ENCODE data around the gene EBF3.
"Not testable (repeated sequence)": the region's sequence is repeated elsewhere in the genome, so short reads cannot be mapped to it uniquely, and the experiment has no call there.

Gene EBF3

GRCh38 chr10:129926066-129927055 lies 37.7 kb downstream of the EBF3 start:
- DNase-seq: no peak

DNA sequence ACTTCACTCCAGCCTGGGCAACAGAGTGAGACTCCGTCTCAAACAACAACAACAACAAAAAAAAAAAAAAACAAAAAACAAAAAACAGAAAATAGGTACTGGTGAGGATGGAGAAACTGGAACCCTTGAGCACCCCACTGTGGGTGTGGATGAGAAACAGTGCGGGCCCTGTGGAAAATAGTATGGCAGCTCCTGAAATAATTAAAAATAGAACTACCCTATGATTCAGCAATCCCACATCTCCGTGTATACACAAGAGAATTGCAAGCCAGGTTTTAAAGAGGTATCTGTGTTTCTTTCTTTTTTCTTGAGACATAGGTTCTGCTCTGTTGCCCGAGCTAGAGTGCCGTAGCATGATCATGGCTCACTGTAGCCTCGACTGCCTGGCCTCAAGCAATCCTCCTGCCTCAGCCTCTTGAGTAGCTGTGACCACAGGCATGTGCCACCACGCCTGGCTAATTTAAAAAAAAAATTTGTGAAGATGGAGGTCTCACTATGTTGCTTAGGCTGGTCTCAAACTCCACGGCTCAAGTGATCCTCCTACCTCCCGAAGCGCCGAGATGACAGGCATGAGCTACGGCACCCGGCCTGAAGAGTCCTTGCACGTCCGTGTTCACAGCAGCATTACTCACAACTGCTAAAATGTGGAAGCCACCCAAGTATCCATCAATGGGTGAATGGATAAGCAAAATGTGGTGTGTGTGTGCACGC lies 39.5 kb downstream of the EBF3 start:
- no peak for DNase-seq

DNA sequence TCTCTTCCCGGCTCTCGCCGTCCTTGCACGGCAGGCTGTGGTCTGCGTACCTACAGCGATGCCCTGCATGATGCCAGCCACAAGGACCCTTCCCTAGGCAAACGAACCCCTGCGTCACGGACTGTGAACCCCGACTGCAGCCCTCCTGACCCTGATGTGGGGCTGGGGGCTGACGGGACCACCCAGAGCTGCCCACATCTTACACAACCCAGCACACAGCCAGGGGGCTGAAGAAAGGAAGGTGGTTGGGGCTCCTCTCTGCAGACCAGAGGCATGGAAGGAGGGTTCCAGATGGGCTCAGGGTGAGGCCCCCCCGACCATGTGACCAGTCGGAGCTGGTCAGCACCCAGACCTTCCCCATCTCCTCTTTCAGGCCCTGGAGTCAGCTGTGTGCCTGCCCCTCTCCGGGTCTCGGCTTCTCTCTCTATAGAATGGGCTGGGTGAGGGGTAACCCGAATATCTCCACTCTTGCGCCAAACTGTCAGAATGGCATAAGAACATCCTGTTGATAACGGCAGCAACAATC lies 41.4 kb downstream of the EBF3 start:
- DNase-seq: no peak

GRCh38 chr10:129921801-129922597 lies 42.1 kb downstream of the EBF3 start:
- no peak for DNase-seq

GRCh38 chr10:129921065-129921670 lies 42.9 kb downstream of the EBF3 start:
- DNase-seq: no peak

GRCh38 chr10:129920187-129920586 lies 43.9 kb downstream of the EBF3 start:
- DNase-seq: not testable (repeated sequence)

GRCh38 chr10:129919358-129919757 lies 44.7 kb downstream of the EBF3 start:
- DNase-seq: no peak

DNA sequence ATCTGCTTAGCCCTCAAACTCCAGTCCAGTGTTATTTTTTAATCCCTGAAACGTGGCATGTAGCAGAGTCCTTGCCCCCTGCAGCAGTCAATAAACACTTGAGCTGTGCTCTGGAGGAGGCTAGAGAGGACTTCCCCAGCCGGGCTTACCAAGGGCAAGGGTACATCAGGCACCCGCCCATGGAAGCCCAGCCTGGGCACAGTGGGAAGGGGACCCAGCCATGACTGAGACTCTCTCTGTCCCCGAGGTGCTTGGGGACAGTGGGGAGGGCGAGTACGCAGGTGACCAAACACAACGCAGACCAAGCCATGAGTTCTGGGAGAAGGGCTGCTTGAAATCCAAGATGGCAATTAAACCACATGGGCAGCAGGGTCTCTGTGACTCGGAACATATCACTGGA lies 45.2 kb downstream of the EBF3 start:
- no peak for DNase-seq

- no peak for DNase-seq
Measured at GRCh38 chr10:129918401-129918800, 45.7 kb downstream of the EBF3 start.

GRCh38 chr10:129917936-129918335 lies 46.1 kb downstream of the EBF3 start:
- no peak for DNase-seq

DNA sequence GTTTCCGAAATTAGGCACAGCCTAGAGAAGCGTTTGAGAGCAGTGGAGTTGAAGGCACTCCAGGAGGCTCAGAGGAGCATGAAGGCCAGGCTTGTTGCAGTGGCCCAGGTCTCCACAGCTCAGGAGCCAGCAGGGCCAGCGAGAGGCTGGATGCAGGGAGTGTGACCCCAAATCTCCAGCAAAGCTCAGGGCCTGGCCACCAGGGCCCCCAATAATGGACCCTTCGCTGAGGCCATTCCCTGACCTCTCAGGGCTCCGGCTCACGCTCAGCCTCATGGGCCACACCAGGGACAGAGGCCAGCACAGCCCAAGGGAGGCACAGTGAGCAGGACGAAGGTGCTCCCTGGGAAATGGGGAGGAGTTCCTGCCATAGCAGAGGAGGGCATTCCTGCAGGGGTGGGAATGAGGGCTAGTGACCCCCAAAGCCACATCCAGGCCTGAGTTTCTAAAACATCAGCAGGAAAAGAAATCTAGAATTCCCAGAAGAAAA lies 47.5 kb downstream of the EBF3 start:
- no peak for DNase-seq

DNA sequence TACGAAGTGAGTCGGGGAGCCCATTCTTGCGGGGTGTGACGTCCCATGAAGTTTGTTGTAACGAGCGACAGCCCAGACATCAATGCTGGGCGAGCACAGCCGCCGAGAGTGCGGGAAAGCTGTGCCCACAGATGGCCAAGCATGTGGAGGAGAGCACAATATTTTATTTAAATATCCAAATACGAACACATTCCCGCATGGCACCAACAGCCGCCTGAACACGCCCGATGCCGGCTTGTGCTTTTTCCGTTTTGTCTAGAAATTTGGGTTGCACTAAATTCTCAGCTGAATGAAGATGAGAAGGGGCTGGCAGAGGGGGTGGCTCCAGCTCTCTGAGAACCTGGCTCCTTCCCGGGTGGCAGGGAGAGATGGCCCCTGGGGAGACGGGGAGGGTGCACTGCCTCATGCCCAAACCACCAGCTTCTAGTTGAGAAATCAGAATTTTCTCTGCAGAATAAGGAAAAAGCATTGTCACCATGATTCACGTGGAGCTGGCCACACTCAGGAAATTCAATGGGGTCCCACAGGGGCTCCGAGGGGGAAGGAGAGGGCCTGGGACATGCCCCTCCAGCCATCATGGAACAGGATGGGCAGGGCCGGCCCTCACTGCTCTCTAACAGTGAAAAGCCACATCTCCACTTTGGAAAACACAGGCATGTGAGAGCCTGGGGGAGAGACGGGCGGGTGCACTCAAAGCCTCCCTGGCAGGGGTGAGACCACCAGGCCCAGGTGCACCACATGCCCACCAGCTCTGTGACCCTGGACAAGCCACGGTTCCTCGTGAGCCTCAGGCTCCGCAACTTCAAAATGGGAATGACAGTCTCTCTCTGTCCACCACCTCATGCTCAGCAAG lies 48.3 kb downstream of the EBF3 start:
- DNase-seq: no peak

DNA sequence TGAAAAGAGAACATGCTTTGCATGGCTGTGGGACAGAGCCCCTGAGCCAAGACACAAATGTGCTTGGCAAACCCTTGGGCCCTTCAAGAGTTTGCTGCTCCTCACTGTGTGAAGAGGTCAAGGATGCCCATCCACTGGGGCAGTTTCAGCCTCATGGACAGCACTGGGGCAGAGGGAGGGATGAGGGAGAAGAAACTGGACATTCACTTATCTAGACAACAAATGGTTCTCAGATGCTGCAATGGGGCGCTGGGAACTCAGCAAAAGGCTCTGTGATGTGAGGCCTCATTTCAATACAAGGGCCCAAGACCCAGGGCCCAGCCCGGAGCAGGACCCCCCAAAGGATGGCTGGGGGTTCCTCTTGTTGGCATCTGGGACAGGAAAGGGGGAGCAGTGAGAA lies 49.1 kb downstream of the EBF3 start:
- no peak for DNase-seq

DNA sequence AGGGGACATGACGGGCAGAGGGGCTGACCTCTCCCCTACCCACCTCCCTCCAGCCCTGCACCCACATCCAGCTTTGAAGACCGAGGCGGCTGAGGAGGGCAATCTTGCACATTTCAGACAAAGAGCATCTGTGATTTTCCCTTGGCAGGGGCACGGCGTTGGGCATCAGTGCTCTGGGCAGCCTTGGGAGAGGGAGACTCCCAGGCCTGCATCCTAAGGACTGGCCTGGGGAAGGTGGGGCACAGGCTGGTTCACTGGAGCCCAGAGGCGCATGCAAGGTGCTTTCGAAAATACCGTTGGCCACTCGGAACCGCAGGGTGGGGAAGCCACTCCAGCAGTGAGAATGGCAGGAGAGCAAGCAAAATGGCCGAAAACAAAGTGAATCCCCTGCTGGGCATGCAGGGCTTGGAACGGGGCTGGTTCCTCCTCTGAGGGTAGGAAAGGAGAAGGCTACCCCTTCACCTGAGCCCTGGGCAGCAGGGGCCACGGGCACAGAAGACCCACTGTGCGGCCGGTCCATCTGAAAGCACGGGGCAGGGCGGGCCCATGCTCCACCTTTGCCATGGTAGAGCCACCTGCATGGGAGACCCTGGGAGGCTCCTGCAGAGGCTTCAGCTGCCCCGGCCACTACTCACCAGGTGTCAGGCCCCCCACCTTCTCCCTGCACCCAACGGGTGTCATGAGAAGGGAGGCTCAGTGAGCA lies 49.8 kb downstream of the EBF3 start:
- DNase-seq: no peak

- DNase-seq: no peak
Measured at GRCh38 chr10:129912986-129913695, 50.9 kb downstream of the EBF3 start.

GRCh38 chr10:129912166-129912917 lies 51.7 kb downstream of the EBF3 start:
- DNase-seq: no peak

- no peak for DNase-seq
Measured at GRCh38 chr10:129911451-129912165, 52.5 kb downstream of the EBF3 start.

DNA sequence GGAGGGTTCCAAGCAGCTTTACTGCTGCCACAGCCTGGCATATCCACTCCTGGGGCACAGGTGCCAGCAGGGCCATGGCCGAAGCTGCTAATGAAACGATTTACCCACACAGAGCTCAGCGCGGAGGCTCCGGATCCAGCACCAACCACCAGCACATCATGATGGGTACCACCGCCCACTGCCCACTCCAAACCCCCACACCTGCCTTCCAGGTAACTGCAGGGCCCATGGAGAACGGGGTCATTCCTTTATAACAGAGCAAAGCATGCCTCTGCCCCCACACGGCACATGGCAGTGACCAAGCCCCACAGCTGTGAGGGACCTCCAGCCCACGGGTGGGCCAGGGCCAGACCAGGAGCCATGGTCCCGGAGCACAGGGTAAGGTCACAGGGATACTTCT lies 53.2 kb downstream of the EBF3 start:
- DNase-seq: no peak
